Subcutaneous adipose tissue (tissue), 4 donors: Measurements from ENCODE around the gene CLSTN1. TPM values are rescaled to one million over a fixed set of nuclear protein-coding genes. Genes with fewer than 3 reads are reported as not detected.

ENCODE experiments used
- total RNA-seq, 4 donors: library from RNA; depleted of rRNA; stranded (reverse); fragments of >200 nt; gene quantifications; one replicate each; pipeline ENCODE4 v1.1.0, GENCODE V29; 2016
- TF ChIP-seq, protein P1 (sequence below): fragments of 450-650 bp; IDR thresholded peaks from one replicate; pipeline ENCODE4 v1.5.1; 2016; ENCODE audit warnings: low read depth, mild to moderate bottlenecking, control low read depth, antibody characterized with exemption, moderate library complexity

The CLSTN1 gene
- total RNA-seq, 4 donors from 2014 or later, result 17.9 to 29.7 (median 24.9) TPM

DNA sequence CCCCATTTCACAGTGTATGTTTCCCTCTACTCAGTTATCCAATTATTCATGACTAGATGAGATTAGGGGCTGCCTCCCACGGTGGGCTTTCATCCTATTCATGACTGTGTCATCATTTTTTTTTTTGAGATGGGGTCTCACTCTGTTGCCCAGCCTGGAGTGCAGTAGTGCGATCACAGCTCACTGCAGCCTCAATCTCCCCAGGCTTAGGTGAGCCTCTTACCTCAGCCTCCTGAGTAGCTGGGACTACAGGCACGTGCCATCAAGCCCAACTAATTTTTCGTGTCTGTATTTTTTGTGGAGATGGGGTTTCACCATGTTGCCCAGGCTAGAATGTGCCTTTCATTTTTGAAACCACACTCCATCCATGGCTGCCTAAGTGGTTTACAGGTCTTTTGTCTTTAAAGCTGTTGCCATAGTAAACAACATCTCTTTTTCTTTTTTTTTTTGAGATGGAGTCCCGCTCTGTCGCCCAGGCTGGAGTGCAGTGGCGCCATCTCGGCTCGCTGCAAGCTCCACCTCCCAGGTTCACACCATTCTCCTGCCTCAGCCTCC is 112.2 kb downstream of the CLSTN1 start:
- TF ChIP-seq, protein P1, sequence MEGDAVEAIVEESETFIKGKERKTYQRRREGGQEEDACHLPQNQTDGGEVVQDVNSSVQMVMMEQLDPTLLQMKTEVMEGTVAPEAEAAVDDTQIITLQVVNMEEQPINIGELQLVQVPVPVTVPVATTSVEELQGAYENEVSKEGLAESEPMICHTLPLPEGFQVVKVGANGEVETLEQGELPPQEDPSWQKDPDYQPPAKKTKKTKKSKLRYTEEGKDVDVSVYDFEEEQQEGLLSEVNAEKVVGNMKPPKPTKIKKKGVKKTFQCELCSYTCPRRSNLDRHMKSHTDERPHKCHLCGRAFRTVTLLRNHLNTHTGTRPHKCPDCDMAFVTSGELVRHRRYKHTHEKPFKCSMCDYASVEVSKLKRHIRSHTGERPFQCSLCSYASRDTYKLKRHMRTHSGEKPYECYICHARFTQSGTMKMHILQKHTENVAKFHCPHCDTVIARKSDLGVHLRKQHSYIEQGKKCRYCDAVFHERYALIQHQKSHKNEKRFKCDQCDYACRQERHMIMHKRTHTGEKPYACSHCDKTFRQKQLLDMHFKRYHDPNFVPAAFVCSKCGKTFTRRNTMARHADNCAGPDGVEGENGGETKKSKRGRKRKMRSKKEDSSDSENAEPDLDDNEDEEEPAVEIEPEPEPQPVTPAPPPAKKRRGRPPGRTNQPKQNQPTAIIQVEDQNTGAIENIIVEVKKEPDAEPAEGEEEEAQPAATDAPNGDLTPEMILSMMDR, result no peak

DNA sequence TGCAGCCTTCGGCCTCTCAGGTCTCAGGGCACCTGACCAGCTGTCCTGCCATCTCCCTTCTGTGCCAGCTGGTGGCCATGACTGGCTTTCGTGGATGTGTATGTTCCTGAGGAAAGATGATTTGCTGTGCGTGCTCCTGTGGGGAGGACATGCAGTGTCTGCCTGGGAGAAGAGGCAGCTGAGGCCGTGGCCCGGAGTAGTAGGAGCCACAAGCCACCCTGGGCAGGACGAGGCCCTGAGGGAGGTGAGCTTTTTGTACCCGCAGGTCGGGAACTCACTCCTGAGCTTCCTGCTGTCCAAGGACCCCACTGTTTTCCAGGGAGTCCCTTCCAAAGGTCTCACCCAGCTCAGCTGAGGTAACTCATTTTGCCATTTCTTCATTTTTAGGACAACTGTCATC is 113.7 kb downstream of the CLSTN1 start:
- TF ChIP-seq, protein P1, result no peak

DNA sequence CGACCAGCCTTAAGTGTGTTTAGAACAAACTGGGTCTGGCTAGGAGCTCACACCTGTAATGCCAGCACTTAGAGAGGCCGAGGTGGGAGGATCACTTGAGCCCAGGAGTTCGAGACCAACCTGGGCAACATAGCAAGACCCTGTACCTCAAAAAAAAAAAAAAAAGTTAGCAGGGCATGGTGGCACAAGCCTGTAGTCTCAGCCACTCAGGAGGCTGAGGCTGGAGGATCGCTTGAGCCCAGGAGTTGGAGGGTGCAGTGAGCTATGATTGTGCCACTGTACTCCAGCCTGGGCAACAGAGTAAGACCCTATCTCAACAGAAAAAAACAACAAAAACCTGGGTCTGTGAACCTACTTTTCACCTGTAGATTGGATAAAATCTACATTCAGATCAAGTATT is 117.6 kb downstream of the CLSTN1 start:
- TF ChIP-seq, protein P1, result no peak

DNA sequence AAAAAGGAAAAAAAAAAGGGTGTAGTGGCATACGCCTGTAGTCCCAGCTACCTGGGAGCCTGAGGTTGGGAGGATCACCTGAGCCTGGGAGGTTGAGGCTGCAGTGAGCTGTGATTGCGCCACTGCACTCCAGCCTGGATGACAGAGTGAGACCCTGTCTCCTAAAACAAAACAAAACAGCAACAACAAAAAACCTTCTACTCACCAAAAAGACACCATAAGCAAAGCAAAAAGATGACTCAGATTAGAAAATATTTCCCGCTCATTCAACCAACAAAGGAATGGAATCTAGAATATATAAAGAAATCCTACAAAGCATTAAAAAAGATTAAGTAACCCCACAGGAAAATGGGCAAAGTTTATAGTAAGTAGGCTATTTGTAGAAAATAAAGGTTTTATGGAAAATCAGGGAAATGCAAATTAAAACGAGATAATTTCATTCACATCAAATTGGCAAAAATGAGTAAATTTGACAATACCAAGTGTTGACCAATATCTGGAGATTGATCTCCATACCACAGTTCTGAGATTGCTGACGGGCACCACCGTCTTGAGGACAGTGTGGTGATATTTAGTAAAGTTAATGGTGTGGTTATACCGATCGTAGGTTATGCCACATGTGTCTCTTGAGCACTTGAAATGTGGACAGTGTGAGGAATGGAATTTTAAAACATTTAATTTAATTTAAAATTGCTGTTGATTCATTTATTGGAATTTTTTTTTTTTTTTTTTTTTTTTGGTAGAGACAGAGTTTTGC is 118.2 kb downstream of the CLSTN1 start:
- TF ChIP-seq, protein P1, result no peak

DNA sequence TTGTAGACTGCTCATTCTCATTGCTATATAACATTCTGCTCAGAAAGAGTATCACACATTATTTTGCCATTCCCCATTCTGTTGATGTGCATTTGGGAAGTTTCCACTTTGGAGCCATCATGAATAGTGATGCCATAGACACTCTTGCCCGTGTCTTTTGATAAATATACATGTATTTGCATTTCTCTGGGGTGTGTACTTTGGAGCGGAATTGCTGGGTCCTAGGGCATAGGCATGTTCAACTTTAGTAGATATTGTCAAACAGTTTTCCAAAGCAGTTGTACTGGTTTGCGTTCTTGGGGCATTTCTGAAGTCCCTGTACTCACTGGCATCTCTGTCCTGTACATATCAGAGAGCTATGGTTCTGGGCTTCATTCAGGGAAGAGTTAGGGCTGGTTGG is 120.1 kb downstream of the CLSTN1 start:
- TF ChIP-seq, protein P1, result no peak

DNA sequence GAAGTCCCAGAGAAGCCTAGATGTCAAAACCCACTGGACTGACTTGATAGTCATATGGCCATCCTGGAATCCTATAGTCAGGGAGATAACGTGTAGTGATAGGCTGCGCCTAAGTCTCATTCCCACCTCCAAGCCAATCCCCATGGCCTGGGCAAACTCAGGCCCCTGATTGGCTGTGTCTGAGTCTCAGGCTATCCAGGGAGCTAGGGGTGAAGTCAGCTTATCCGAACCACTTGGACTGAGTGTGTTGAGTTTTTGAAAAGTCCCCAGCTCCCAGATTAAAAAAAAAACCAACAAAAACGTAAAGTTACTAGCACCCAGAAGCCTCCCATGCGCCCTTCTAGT is 120.6 kb downstream of the CLSTN1 start:
- TF ChIP-seq, protein P1, result no peak

DNA sequence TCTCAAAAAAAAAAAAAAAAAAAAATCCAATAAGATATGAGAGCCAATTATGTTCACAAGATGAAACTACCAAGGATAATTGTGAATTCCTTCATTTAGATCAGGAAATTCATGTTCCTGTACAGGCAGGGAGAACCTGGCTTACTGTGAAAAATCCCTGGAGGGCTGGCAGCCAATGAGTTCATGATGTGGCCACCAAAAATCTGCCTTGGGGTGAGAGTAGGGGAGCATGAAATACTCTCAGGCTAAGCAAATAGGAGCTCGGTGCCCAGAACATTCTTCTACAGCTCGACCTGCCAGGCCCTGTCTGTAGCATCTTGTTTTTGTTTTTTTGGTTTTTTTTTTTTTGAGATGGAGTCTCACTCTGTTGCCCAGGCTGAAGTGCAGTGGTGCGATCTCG is 122.1 kb downstream of the CLSTN1 start:
- TF ChIP-seq, protein P1, result no peak
